Measurements from ENCODE around the gene CBLL1.

DNA sequence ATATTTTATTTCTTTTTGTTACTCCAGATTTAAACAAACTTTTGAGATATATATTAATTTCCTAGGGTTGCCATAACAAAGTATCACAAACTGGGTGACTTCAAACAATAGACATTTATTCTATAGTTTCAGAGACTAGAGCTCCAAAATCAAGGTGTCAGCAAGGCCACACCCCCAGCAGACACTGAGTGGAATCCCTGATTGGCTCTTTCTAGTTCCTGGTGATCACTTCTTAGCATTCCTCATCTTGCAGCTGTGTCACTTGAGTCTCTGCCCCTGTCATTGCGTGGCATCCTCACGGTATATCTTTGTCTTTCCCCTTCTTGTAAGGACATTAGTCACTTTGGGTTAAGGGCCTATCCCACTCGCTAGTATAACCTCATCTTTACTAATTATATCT is 66.7 kb downstream of the CBLL1 start:
- TF ChIP-seq EZH2 (IDR thresholded peaks at IDR 0.05; ENCODE audit: insufficient read depth, poor library complexity, severe bottlenecking) (no peak), EZH2phosphoT487 (IDR thresholded peaks at IDR 0.05; ENCODE audit: insufficient read depth, low read depth) (no peak)
